Measurements from ENCODE around the gene FBXL17.
"Not testable (repeated sequence)": the region's sequence is repeated elsewhere in the genome, so short reads cannot be mapped to it uniquely, and the experiment has no call there.

FBXL17 gene

GRCh38 chr5:108303086-108303485, 78.8 kb downstream of the FBXL17 start:
- DNase-seq, result no peak

GRCh38 chr5:108297042-108297601, 84.8 kb downstream of the FBXL17 start:
- DNase-seq, result no peak

GRCh38 chr5:108295578-108296368, 86.1 kb downstream of the FBXL17 start:
- no peak for DNase-seq

- no peak for DNase-seq
Measured at GRCh38 chr5:108280960-108281569, 100.8 kb downstream of the FBXL17 start.

GRCh38 chr5:108280248-108280647, 101.7 kb downstream of the FBXL17 start:
- DNase-seq, result no peak

GRCh38 chr5:108278285-108279240, 103.3 kb downstream of the FBXL17 start:
- DNase-seq, result no peak

- DNase-seq, result no peak
Measured at GRCh38 chr5:108276187-108277050, 105.5 kb downstream of the FBXL17 start.

GRCh38 chr5:108274080-108274479, 107.8 kb downstream of the FBXL17 start:
- not testable (repeated sequence) for DNase-seq

GRCh38 chr5:108271127-108271526, 110.8 kb downstream of the FBXL17 start:
- no peak for DNase-seq

GRCh38 chr5:108266242-108266641, 115.7 kb downstream of the FBXL17 start:
- no peak for DNase-seq

GRCh38 chr5:108264533-108264932, 117.4 kb downstream of the FBXL17 start:
- no peak for DNase-seq

GRCh38 chr5:108263338-108263737, 118.6 kb downstream of the FBXL17 start:
- no peak for DNase-seq

- DNase-seq, result no peak
Measured at GRCh38 chr5:108260858-108261170, 121.1 kb downstream of the FBXL17 start.

- DNase-seq, result no peak
Measured at GRCh38 chr5:108260117-108260857, 121.6 kb downstream of the FBXL17 start.

GRCh38 chr5:108259306-108259705, 122.6 kb downstream of the FBXL17 start:
- DNase-seq, result no peak

GRCh38 chr5:108257996-108258395, 123.9 kb downstream of the FBXL17 start:
- no peak for DNase-seq

GRCh38 chr5:108255468-108255867, 126.4 kb downstream of the FBXL17 start:
- DNase-seq, result no peak

GRCh38 chr5:108251350-108251749, 130.5 kb downstream of the FBXL17 start:
- no peak for DNase-seq

GRCh38 chr5:108249785-108250426, 132.0 kb downstream of the FBXL17 start:
- no peak for DNase-seq

- DNase-seq, result no peak
Measured at GRCh38 chr5:108249095-108249784, 132.7 kb downstream of the FBXL17 start.
